Measurements from ENCODE around the gene MUC6.

MUC6 gene

GRCh38 chr11:1036303-1036923 is at the start of gene MUC6:
Gene MUC6, minus strand, starts transcription at chr11:1036718. Its CDS starts 63 bp downstream, at chr11:1036655.
- DNase-seq (ENCODE audit: low read depth in 3 of 3): no peak

GRCh38 chr11:1085440-1086170 is 49.1 kb upstream of the MUC6 start:
- no peak for DNase-seq (ENCODE audit: low read depth in 3 of 3)

GRCh38 chr11:1084561-1085439 is 48.3 kb upstream of the MUC6 start:
- no peak for DNase-seq (ENCODE audit: low read depth in 3 of 3)

- no peak for DNase-seq (ENCODE audit: low read depth in 3 of 3)
Observed at GRCh38 chr11:1083621-1084551, 47.4 kb upstream of the MUC6 start.

GRCh38 chr11:1082728-1083620 is 46.5 kb upstream of the MUC6 start:
- DNase-seq (ENCODE audit: low read depth in 3 of 3): no peak

- DNase-seq (ENCODE audit: low read depth in 3 of 3): no peak
Observed at GRCh38 chr11:1082346-1082727, 45.8 kb upstream of the MUC6 start.

GRCh38 chr11:1081601-1082311 is 45.2 kb upstream of the MUC6 start:
- DNase-seq (ENCODE audit: low read depth in 3 of 3): no peak

GRCh38 chr11:1078191-1078601 is 41.7 kb upstream of the MUC6 start:
- DNase-seq (ENCODE audit: low read depth in 3 of 3): no peak

- DNase-seq (ENCODE audit: low read depth in 3 of 3): no peak
Observed at GRCh38 chr11:1077417-1078119, 41.0 kb upstream of the MUC6 start.

GRCh38 chr11:1077033-1077416 is 40.5 kb upstream of the MUC6 start:
- no peak for DNase-seq (ENCODE audit: low read depth in 3 of 3)

- no peak for DNase-seq (ENCODE audit: low read depth in 3 of 3)
Observed at GRCh38 chr11:1076061-1076665, 39.6 kb upstream of the MUC6 start.

GRCh38 chr11:1075341-1075911 is 38.9 kb upstream of the MUC6 start:
- no peak for DNase-seq (ENCODE audit: low read depth in 3 of 3)

- no peak for DNase-seq (ENCODE audit: low read depth in 3 of 3)
Observed at GRCh38 chr11:1074244-1075221, 38.0 kb upstream of the MUC6 start, which contains the start of gene MUC2. Gene MUC2, plus strand, starts transcription at chr11:1074874.

- no peak for DNase-seq (ENCODE audit: low read depth in 3 of 3)
Observed at GRCh38 chr11:1073851-1074243, 37.3 kb upstream of the MUC6 start.

GRCh38 chr11:1073261-1073724 is 36.8 kb upstream of the MUC6 start:
- no peak for DNase-seq (ENCODE audit: low read depth in 3 of 3)

GRCh38 chr11:1072821-1073231 is 36.3 kb upstream of the MUC6 start:
- DNase-seq (ENCODE audit: low read depth in 3 of 3): no peak

Measured in stimulated activated CD4-positive, alpha-beta T cell treated with anti-CD3 and anti-CD28 coated beads, TNF-alpha, amount 100 ng/mL, for 48 hours (primary cell).